Thyroid gland (tissue), 4 donors: Measurements from ENCODE around the gene SPOP. TPM values are rescaled to one million over a fixed set of nuclear protein-coding genes. Genes with fewer than 3 reads are reported as not detected.
A peak's percentile ranks its signal among the peaks of the same experiment; 100 is the strongest.

ENCODE experiments used
- DNase-seq, 2 donors: peaks; one replicate each; pipeline ENCODE4 v3.0.0-alpha.2; 2019
- H3K27ac ChIP-seq, 3 donors: fragments of 200-600 bp; sonication (generic); 1 replicate in 2 of 3; 2 replicates in 1 of 3; pipeline ENCODE4 v1.5.1; 2016 to 2019; ENCODE audit warnings: mild to moderate bottlenecking in 1 of 3, moderate library complexity in 1 of 3
- H3K27me3 ChIP-seq: fragments of 200-600 bp; sonication (generic); one replicate; pipeline ENCODE4 v1.5.1; 2019
- H3K36me3 ChIP-seq, 2 donors: fragments of 200-600 bp; sonication (generic); one replicate each; pipeline ENCODE4 v1.5.1; 2016 to 2019
- H3K4me1 ChIP-seq, 2 donors: fragments of 200-600 bp; sonication (generic); one replicate each; pipeline ENCODE4 v1.5.1; 2017 to 2019
- H3K4me3 ChIP-seq, 3 donors: fragments of 200-600 bp; sonication (generic); replicated peaks in 1 of 3; 1 replicate in 2 of 3; 2 replicates in 1 of 3; pipeline ENCODE4 v1.5.1; 2016; ENCODE audit warnings: mild to moderate bottlenecking in 1 of 3
- H3K9me3 ChIP-seq: fragments of 200-600 bp; sonication (generic); one replicate; pipeline ENCODE4 v1.5.1; 2017
- POLR2A ChIP-seq, 2 donors: fragments of 450-650 bp; IDR thresholded peaks; one replicate each; pipeline ENCODE4 v1.6.1; 2017; ENCODE audit warnings: antibody characterized with exemption in 2 of 2, mild to moderate bottlenecking in 2 of 2, moderate library complexity in 1 of 2
- WGBS, 2 donors: methylation state at CpG; one replicate each; pipeline ENCODE4 v1.1.5; 2017; 5-methylcytosine and 5-hydroxymethylcytosine counted together
- intact Hi-C: fragments of 100-400 bp; cut with DNase I; formaldehyde crosslinking; loops from one replicate; pipeline ENCODE4 v1.15.1; 2023
- total RNA-seq, 4 donors: library from RNA; depleted of rRNA; stranded (reverse); fragments of >200 nt; gene quantifications; one replicate each; pipeline ENCODE4 v1.2.3, GENCODE V29; 2016
- TF ChIP-seq, protein P1 (sequence below), 6 experiments: fragments of 200-600 bp in 3 of 6; fragments of 450-650 bp in 3 of 6; sonication (generic) in 3 of 6; IDR thresholded peaks; one replicate each; pipeline ENCODE4 v1.5.1; 2016 to 2019; ENCODE audit warnings: antibody characterized with exemption in 6 of 6, mild to moderate bottlenecking in 2 of 6, inconsistent platforms in 1 of 6, moderate library complexity in 1 of 6

SPOP gene
- total RNA-seq, 4 donors from 2014 or later, result 78.5 to 86.4 (median 81.6) TPM

- intact Hi-C loops, result no loop called here
- Histone ChIP-seq H3K27me3 (no peaks in the 10 kb centered on the region), H3K36me3 (peaks cover 23 to 44% of the 10 kb centered on the region in 2 donors), H3K9me3 (no peaks in the 10 kb centered on the region), H3K4me1 (peaks cover 5 to 21% of the 10 kb centered on the region in 2 donors), H3K4me3 (no peak overlapping the region), H3K27ac (no peak overlapping the region)
- TF ChIP-seq POLR2A (IDR thresholded peaks at IDR 0.05), result no peak
- TF ChIP-seq, protein P1, sequence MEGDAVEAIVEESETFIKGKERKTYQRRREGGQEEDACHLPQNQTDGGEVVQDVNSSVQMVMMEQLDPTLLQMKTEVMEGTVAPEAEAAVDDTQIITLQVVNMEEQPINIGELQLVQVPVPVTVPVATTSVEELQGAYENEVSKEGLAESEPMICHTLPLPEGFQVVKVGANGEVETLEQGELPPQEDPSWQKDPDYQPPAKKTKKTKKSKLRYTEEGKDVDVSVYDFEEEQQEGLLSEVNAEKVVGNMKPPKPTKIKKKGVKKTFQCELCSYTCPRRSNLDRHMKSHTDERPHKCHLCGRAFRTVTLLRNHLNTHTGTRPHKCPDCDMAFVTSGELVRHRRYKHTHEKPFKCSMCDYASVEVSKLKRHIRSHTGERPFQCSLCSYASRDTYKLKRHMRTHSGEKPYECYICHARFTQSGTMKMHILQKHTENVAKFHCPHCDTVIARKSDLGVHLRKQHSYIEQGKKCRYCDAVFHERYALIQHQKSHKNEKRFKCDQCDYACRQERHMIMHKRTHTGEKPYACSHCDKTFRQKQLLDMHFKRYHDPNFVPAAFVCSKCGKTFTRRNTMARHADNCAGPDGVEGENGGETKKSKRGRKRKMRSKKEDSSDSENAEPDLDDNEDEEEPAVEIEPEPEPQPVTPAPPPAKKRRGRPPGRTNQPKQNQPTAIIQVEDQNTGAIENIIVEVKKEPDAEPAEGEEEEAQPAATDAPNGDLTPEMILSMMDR (IDR thresholded peaks at IDR 0.05), result no peak
- no peak for DNase-seq
These were observed 56.5 kb downstream of the SPOP start for GRCh38 chr17:49621420-49621819.

DNA sequence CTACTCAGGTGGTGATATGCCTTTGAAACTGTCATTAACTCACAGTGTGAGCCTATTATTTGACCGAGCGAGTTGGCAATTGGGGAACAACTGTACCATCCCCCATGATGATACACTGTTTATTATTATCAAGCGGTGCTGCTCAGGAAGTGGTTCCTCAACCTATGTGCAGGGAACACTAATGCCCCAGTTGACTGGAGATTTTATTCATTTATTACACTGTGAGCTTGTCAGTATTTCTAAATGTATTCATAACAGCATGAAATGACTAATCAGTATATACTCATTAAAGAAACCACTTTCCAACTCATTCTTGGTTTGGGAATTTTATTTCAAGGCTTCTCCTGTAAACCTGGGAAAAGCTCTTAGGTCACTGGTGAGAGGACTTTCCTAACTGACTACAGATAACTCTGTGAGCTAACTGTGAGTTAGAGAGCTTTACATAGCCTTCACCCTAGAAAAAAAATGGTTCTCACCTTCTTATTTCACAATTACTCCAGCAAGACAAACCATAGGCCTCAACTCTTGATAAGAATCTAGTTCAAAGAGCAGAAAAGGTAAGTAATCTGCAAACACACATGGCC is 59.8 kb downstream of the SPOP start:
- H3K4me1 ChIP-seq, result peaks cover 13 to 27% of the 10 kb centered on the region in 2 donors
- no peaks in the 10 kb centered on the region for H3K9me3 ChIP-seq
- H3K27me3 ChIP-seq, result no peaks in the 10 kb centered on the region
- peaks cover 23 to 47% of the 10 kb centered on the region in 2 donors for H3K36me3 ChIP-seq
- no peak overlapping the region for H3K4me3 ChIP-seq
- TF ChIP-seq POLR2A (IDR thresholded peaks at IDR 0.05), result no peak
- no peak for DNase-seq
- intact Hi-C loops, result no loop called here
- WGBS, 2 donors, result 87 to 90% methylated on average over 3 of the region's 3 CpGs
- peak overlapping the region in 1 of 3 donors; percentile 41 for H3K27ac ChIP-seq

DNA sequence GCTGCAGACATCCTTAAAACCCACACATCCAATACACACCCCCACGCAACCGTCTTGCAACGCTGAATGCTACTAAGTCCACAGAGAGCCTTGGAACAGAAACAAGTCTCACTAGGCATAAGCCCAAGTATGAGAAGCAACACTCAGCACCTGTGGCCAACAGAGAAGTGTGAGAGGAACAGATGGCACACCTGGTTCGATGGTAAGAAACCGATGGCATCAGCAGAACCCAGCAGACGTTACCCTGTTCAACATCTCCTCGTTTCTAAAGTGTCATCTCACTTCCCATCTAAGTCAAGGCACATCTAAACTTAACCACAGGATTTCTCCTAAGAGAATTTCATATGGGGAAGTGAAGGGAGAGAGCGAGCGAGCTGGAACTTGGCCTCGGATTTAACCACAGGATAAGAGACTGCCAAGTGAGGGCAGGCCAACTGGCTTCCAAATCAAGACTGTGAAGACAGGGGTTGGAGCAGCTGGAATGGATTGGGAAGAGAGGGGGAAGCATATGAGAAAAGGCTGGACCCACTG is 61.2 kb downstream of the SPOP start:
- DNase-seq, result peak; percentile 29 to 57
- H3K9me3 ChIP-seq, result no peaks in the 10 kb centered on the region
- peaks cover 20 to 39% of the 10 kb centered on the region in 2 donors for H3K36me3 ChIP-seq
- peaks cover 15 to 40% of the 10 kb centered on the region in 2 donors for H3K4me1 ChIP-seq
- H3K27me3 ChIP-seq, result no peaks in the 10 kb centered on the region
- no peak overlapping the region for H3K4me3 ChIP-seq
- H3K27ac ChIP-seq, result peak overlapping the region; percentile 30 to 45 (median 41)
- TF ChIP-seq POLR2A (IDR thresholded peaks at IDR 0.05), result no peak
- TF ChIP-seq, protein P1 (IDR thresholded peaks at IDR 0.05), result no peak
- intact Hi-C loops, result no loop called here
- WGBS, 2 donors, result 50 to 70% methylated on average over 10 of the region's 10 CpGs

DNA sequence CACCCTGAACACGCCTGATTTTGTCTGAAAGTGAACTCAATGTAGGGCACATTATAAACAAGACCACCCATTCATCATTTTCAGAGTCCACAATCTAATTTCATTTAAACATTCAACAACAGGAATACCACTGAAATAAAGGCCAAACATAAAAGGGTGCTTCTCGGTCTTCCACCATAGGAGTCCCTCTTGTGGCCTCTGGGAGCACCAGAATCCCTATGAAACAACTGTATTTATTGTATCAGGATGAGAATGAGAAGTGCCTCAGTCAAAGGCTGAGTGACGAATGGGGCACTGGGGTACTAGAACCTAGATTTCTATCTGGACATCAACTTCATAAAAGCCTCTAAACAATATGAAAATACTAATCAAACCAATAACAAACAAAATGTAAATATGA is 61.8 kb downstream of the SPOP start:
- H3K9me3 ChIP-seq, result no peaks in the 10 kb centered on the region
- TF ChIP-seq, protein P1 (IDR thresholded peaks at IDR 0.05), result peak in 2 of 6 experiments; percentile 3 to 13
- no peak for TF ChIP-seq POLR2A (IDR thresholded peaks at IDR 0.05)
- no peak for DNase-seq
- H3K27ac ChIP-seq, result peak overlapping the region in 2 of 3 donors; percentile 41 to 45
- H3K27me3 ChIP-seq, result no peaks in the 10 kb centered on the region
- H3K4me1 ChIP-seq, result peaks cover 19 to 46% of the 10 kb centered on the region in 2 donors
- no peak overlapping the region for H3K4me3 ChIP-seq
- 81 to 84% methylated on average over 3 of the region's 3 CpGs for WGBS, 2 donors
- peaks cover 16 to 33% of the 10 kb centered on the region in 2 donors for H3K36me3 ChIP-seq
- intact Hi-C loops, result no loop called here

GRCh38 chr17:49613182-49613800 is 64.6 kb downstream of the SPOP start:
- H3K27me3 ChIP-seq, result no peaks in the 10 kb centered on the region
- peaks cover 25 to 64% of the 10 kb centered on the region in 2 donors for H3K4me1 ChIP-seq
- H3K36me3 ChIP-seq, result peaks cover under 1 to 7% of the 10 kb centered on the region in 2 donors
- intact Hi-C loops, result no loop called here
- no peak overlapping the region for H3K4me3 ChIP-seq
- H3K9me3 ChIP-seq, result no peaks in the 10 kb centered on the region
- no peak for DNase-seq
- 97 to 100% methylated on average over 1 of the region's 1 CpG for WGBS, 2 donors
- TF ChIP-seq, protein P1 (IDR thresholded peaks at IDR 0.05), result no peak
- peak overlapping the region in 1 of 3 donors; percentile 20 for H3K27ac ChIP-seq
